ENCODE measurements around the gene CPLX3.
A peak's percentile ranks its signal among the peaks of the same experiment; 100 is the strongest.

The CPLX3 gene

DNA sequence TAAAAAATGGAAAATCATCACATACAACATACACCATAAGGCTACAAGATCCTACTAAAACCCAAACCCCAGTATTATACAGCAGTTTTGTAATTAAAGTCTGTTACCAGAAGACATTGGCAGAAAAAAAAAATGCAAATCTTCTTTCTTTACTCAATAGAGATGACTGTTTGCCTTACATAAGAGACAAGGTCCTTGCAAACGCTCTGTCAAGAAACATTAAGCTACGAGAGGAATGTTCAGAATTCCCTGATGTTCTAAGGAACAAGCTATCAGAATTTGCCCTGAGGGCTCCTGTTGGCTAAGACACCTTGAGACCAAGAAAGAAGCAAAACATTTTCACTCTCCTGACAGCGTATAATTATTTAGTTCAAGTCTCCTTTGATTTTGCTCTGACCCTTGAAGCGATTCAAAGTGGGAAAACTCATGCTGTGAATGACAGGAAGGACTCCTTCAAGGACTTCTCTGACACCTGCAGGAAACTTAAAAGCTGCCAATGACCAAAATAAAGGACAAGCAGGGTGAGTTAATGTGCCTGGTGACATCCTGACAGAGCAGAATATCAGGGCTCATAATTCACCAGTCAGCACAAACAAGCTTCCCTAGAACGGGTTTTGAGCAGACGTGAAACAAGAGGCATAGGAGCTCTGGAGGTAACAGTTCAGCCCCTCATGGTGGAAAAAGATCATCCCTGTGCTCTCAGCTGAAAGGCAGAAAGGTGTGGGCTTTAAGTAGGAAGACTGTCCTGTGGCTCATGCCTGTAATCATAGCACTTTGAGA is 44.2 kb downstream of the CPLX3 start:
- no peak for DNase-seq (ENCODE audit: low read depth in 2 of 2)

DNA sequence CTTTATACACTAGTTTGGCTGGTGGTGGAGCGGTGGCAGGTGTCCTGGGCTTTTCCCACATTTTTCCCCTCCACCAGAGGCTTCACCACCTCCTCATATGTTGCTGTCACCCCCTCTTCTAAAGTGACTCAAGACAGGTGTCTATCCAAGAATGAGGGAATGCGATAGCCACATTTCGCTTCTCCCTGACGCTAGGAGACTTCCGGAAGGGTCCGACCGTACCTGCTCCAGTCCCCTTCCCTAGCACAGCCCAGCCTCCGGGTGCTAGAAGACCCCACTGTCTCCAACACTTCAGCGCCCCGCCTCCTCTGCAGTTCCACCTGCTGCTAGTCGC is 46.2 kb downstream of the CPLX3 start:
- no peak for DNase-seq (ENCODE audit: low read depth in 2 of 2)

DNA sequence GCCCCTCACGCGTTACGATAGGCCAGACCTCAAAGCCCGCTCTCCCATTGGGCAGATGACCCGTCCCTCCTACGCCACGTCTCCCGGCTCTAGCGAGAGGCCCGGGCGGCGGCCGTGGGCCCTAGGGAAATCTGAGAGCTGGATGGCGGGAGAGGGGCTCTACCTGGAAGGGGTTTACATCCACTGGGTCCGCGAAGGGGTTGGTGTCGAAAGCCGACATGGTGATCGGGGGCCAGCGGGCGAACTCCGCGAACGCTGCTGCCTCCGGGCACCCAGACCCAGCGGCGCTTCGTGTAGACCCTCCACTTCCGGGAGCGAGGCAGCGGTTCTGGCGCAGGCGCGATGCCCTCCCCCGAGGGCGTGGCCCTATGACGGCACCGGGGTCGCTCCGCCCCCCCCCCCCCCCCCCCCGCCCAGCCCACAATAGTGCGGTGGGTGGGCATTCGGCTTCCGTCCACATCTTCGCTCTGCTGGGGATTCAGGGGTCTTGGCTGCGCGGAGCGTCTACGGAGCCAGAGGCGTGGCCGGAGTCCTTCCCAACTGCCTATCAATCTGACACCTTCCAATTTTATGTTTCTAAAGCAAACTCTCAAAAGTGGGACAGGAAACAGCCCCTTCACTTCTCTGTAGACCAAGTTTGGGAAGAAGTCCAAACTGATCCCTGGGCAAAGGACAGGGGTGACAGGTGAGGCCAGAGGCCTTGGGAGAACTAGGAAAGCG is 46.8 kb downstream of the CPLX3 start, which contains the start of gene SCAMP2:
SCAMP2 (minus strand) TSS at position 330 of the 720 bp plus-strand sequence; CDS start at position 220, 110 bp downstream.
- peak; percentile 76 to 84 for DNase-seq (ENCODE audit: low read depth in 2 of 2)

DNA sequence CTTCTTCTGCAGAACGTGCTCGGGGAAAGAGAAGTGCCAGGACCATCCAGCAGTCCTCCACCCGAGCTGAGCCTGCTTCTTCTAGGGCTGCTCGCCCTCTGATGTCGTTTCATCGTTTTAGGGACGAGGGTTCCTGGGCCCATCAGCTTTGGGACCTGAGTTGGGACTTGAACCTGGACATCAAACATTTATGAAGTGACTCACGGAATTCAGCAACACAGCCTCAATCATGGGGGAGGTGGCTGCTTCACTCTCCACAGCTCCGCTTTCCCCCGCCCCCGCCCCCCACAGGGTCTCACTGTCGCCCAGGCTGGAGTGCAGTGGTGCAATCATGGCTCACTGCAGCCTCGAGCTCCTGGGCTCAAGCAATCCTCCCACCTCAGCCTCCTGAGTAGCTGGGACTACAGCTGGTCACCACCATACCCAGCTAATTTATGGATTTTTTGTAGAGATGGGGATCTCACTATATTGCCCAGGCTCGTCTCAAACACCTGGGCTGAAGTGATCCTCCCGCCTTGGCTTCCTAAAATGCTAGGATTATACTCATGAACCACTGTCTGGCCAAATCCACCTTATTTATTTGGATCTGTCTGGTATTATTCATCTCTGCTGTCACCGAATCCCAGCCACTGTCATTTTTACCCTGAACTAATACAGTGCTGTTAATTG is 47.5 kb downstream of the CPLX3 start:
- no peak for DNase-seq (ENCODE audit: low read depth in 2 of 2)

DNA sequence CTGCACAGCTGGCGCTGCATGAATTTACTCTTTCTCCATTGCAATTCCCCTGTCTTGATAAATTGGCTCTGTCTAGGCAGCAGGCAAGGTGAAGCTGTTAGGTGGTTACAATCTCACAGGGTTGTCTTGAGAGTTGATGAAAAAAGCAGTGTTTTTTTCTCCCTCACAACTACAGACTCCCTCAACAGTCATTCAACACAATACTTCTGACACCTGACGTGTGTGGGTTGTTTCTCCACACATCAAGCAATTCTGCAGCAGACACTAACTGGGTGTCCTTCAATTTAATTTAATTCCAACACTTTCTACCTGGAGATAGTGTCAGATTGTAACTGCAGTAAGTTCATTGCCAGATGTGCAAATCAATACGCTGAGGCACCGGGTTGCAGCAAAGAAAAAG is 51.8 kb downstream of the CPLX3 start:
- DNase-seq (ENCODE audit: low read depth in 2 of 2), result no peak

Data from stimulated activated CD8-positive, alpha-beta memory T cell treated with anti-CD3 and anti-CD28 coated beads, Interleukin-15, amount 100 ng/mL, for 4 hours (primary cell).